Activated CD4-positive, alpha-beta T cell treated with anti-CD3 and anti-CD28 coated beads, Interleukin-2, Interleukin-6, amounts not matched to agents 100 ng/mL and 50 ng/mL, durations not matched to agents 16 hours and 8 hours (primary cell): ENCODE results near the gene PAFAH1B1.
"Not testable (repeated sequence)": the region's sequence is repeated elsewhere in the genome, so short reads cannot be mapped to it uniquely, and the experiment has no call there.

ENCODE experiments used
- DNase-seq: peaks from one replicate; pipeline ENCODE4 v3.0.0-alpha.2; 2020

Gene PAFAH1B1

GRCh38 chr17:2636169-2636930 is 42.9 kb downstream of the PAFAH1B1 start:
- DNase-seq: no peak

GRCh38 chr17:2637422-2637821 is 44.0 kb downstream of the PAFAH1B1 start:
- no peak for DNase-seq

DNA sequence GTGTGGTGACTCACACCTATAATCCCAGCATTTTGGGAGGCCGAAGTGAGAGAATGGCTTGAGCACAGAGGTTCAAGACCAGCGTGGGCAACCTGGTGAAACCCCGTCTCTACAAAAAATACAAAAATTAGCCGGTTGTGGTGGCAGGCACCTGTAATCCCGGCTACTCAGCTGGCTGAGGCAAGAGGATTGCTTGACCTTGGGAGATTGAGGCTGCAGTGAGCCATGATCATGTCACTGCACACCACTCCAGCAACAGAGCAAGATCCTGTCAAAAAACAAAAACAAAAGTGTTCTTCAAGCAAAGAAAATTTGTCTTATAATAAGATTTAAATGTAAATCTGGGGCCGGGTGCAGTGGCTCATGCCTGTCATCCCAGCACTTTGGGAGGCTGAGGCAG is 51.5 kb downstream of the PAFAH1B1 start:
- DNase-seq: no peak

DNA sequence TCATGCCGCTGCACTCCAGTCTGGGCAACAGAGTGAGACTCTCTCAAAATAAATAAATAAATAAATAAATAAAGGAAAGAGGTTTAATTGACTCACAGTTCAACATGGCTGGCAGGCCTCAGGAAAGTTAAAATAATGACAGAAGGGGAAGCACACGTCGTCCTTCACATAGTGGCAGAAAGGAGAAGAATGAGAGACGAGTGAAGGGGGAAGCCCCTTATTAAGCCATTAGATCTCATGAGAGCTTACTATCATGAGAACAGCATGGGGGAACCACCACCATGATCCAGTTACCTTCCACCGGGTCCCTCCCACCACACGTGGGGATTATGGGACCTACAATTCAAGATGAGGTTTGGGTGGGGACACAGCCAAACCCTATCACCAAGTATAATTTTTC is 54.5 kb downstream of the PAFAH1B1 start:
- DNase-seq: no peak

DNA sequence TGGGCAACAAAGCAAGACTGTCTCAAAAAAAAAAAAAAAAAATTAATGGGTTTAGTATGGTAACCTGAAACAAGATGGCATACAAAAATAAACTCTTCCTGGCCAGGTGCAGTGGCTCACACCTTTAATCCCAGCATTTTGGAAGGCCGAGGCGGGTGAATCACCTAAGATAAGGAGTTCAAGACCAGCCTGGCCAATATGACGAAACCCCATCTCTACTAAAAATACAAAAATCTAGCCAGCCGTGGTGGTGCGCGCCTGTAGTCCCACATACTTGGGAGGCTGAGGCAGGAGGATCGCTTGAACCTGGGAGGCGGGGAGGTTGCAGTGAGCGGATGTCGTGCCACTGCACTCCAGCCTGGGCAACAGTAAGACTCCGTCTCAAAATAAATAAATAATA is 55.7 kb downstream of the PAFAH1B1 start:
- no peak for DNase-seq

GRCh38 chr17:2652911-2653310 is 59.5 kb downstream of the PAFAH1B1 start:
- DNase-seq: not testable (repeated sequence)

DNA sequence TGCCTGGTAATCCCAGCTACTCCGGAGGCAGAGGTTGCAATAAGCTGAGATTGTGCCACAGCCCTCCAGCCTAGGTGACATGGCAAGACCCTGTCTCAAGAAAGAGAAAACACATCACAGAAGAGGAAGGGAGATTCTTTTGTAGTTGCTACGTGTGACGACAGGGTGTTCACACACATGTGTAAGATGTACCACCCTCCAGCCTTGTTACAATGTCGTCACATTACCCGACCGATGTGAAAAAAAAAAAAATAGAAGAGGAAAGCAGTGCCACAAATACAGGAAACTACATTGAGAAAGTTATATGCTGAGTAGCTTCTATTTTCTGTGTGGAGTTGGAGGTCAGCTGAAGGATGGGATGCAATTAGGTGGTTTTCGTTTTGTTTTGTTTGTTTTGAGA is 62.1 kb downstream of the PAFAH1B1 start:
- no peak for DNase-seq

DNA sequence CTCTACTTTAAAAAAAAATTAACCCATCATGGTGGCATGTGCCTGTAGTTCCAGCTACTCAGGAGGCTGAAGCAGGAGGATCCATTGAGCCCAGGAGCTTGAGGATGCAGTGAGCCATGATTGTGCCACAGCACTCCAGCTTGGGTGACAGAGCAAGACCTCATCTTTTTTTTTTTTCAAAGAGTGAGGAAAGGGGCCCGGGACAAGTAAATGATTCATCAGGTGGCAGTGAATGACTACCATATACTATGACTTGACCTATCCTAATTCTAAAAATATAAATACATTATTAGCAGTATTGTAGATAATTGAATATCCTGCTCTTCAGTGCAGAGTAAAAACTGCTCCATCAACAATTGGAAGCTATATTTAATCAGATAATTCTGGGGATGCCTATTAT is 62.8 kb downstream of the PAFAH1B1 start:
- DNase-seq: no peak

DNA sequence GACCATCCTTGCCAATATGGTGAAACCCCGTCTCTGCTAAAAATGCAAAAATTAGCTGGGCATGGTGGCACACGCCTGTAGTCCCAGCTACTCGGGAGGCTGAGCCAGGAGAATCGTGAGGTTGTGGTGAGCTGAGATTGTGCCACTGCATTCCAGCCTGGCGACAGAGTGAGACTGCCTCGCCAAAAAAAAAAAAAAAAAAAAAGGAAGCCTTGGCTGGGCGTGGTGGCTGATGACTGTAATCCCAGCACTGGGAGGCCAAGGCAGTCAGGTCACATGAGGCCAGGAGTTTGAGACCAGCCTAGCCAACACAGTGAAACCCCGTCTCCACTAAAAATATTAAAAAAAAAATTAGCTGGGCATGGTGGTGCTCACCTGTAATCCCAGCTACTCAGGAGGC is 65.9 kb downstream of the PAFAH1B1 start:
- not testable (repeated sequence) for DNase-seq

DNA sequence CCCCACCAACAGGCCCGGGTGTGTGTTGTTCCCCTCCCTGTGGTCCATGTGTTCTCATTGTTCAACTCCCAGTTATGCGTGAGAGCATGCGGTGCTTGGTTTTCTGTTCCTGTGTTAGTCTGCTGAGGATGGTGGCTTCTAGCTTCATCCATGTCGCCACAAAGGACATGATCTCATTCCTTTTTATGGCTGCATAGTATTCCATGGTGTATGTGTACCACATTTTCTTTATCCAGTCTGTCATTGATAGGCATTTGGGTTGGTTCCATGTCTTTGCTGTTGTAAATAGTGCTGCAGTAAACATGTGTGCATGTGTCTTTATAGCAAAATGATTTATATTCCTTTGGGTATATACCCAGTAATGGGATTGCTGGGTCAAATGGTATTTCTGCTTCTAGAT is 67.0 kb downstream of the PAFAH1B1 start:
- not testable (repeated sequence) for DNase-seq

- DNase-seq: no peak
Measured at GRCh38 chr17:2672026-2672425, 78.6 kb downstream of the PAFAH1B1 start.

GRCh38 chr17:2679247-2679646 is 85.8 kb downstream of the PAFAH1B1 start:
- not testable (repeated sequence) for DNase-seq

DNA sequence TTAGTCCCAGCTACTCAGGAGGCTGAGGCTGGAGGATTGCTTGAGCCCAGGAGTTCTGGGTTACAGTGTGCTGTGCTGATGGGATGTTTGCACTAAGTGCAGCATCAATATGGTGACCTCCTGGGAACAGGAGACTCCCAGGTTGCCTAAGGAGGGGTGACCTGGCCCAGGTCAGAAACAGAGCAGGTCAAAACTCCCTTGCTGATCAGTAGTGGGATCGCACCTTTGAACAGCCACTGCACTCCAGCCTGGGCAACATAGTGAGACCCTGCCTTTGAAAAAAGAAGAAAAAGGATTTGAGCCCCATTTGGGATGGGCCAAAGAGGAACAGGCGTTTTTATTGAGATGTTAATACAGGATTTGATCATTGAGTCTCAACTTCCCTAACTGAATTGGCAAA is 87.5 kb downstream of the PAFAH1B1 start:
- no peak for DNase-seq

GRCh38 chr17:2681650-2682049 is 88.2 kb downstream of the PAFAH1B1 start:
- no peak for DNase-seq

GRCh38 chr17:2682176-2682938 is 88.9 kb downstream of the PAFAH1B1 start:
- DNase-seq: no peak

GRCh38 chr17:2683912-2684311 is 90.5 kb downstream of the PAFAH1B1 start:
- DNase-seq: no peak

DNA sequence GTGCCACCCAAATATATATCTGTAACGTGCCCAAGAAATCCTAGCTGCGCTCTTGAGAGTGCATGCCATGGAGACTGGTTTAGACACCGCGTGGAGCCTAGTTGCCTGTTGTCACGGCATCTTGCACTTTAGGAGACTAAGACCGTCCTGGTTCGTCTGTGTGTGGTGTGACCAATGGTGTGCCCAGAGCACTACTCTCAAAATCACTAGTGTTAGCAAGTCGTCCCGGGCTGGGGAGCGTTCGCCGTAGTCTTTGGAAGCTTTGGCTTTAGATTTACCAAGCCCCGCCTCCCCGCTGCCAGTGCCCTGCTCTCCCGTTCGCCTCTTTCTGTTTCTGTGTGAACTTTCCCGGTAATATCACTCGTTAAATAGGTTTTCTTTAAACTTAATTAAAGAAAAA is 91.1 kb downstream of the PAFAH1B1 start:
- no peak for DNase-seq

- no peak for DNase-seq
Measured at GRCh38 chr17:2685696-2686095, 92.2 kb downstream of the PAFAH1B1 start.

DNA sequence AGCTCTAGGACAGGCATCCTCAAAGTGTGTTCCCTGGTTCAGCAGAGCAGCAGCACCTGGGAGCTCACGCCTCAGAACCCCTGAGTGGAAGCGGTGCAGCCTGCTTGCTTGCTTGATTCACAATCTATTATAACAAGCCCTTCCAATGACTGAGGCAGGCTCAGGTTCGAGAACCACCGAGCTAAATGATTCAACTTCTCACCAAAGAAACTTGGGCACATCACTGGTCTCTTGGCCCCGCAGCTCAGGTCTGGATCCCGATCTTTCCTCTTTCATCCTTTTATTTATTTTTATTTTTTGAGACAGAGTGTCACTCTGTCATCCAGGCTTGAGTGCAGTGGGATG is 93.6 kb downstream of the PAFAH1B1 start:
- DNase-seq: no peak

DNA sequence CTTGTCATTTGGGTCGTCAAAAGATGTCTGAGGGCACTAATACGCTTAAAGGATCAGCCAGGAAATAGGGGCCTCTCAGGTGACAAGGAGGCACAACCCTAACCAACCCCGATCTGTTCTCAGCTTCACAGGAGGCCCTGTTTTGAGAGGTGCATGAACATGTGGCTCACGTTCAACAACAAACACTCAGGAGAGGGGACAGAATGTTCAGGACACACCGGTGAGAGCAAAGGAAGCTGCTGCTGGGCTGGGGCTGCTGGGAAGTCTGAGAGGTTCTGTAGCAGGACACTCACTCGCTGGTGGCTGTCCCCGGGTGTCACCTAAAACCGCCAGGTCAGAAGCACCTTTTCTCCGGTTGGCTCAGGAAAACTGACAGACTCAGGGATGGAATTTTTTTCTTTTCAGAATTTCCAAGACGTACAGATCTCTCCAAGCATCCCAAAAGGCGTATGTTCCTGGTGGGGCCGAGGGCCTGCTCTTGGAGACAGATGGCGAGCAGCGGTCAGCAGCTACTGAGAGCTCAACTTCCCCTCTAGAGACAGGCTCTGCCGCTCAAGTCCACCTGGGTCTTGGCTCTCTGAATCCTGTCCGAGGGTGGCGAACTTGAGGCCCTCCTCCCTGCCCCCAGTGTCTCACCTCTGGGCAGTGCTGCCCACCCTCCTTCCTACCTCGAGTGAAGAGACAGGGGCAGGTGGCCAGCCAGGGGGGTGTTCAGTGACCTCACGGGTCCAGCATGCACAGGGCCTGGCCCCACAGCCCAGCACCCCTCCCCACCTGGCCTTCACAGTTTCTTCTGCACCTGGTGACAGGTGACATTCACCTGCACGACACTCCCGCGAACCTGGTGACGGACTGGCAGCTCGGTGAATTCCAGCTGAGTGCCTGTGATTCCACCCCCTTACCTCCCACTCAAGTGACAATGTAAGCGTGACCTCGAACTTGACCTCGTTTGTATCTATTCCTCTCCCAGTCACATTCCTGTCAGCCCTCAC is 95.2 kb downstream of the PAFAH1B1 start:
- DNase-seq: no peak

- DNase-seq: no peak
Measured at GRCh38 chr17:2689411-2690164, 96.1 kb downstream of the PAFAH1B1 start.
